Measurements from ENCODE around the gene ID1.

ID1 gene

GRCh38 chr20:31606804-31607639 lies 1.9 kb downstream of the ID1 start (continued):
- TF ChIP-seq TSHZ2 (CRISPR knock-in tag; IDR thresholded peaks at IDR 0.05) (0 out of 2 replicates have a peak, but pooled peaks have one; percentile 19), ZNF565 (CRISPR knock-in tag; conservative IDR thresholded peaks at IDR 0.05; ENCODE audit: low read depth) (peak; percentile 84), ZNF8 (CRISPR knock-in tag; IDR thresholded peaks at IDR 0.05) (peak; percentile 38)
- TF ChIP-seq, protein P1, sequence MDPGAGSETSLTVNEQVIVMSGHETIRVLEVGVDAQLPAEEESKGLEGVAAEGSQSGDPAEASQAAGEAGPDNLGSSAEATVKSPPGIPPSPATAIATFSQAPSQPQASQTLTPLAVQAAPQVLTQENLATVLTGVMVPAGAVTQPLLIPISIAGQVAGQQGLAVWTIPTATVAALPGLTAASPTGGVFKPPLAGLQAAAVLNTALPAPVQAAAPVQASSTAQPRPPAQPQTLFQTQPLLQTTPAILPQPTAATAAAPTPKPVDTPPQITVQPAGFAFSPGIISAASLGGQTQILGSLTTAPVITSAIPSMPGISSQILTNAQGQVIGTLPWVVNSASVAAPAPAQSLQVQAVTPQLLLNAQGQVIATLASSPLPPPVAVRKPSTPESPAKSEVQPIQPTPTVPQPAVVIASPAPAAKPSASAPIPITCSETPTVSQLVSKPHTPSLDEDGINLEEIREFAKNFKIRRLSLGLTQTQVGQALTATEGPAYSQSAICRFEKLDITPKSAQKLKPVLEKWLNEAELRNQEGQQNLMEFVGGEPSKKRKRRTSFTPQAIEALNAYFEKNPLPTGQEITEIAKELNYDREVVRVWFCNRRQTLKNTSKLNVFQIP (CRISPR knock-in tag; IDR thresholded peaks at IDR 0.05; ENCODE audit: borderline replicate concordance, low read depth) = peak; percentile 18; the same call in 1 of the 2 replicates

DNA sequence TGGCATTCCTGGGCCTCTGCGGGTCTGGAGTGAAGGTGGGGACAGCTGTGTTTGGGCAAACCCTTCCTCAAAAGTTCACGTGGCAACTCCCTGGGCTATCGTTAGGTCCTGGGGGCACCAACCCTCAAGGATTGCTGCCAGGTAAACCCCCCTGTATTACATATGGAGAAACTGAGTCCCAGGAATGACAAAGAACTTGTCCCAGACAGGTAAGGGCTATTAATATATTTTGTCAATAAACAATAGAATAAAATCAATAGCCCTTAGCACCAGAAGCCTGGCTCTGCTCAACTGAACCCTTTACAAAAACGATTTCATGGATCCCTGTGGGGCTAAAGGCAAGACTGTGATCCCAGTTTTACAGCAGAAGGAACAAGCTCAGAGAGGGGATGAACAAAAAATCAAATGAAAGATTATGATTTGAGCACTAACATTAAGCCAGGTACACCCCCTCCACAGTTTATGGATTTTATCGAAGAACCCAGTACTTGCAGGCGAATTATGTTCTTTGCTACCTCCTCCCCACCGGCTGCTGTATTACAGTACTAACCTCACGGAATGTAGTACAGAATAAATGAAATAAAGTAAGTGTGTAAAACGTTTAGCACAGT lies 2.7 kb downstream of the ID1 start:
- ATAC-seq = peak; percentile 9
- TF ChIP-seq GLIS3 (CRISPR knock-in tag; IDR thresholded peaks at IDR 0.05) (no peak), CSDC2 (CRISPR knock-in tag; IDR thresholded peaks at IDR 0.05) (no peak), ZNF565 (CRISPR knock-in tag; conservative IDR thresholded peaks at IDR 0.05; ENCODE audit: low read depth) (no peak), ZNF8 (CRISPR knock-in tag; IDR thresholded peaks at IDR 0.05) (0 out of 2 replicates have a peak, but pooled peaks have one; percentile 3), BACH2 (CRISPR knock-in tag; IDR thresholded peaks at IDR 0.05; ENCODE audit: borderline replicate concordance) (no peak), ISL1 (CRISPR knock-in tag; IDR thresholded peaks at IDR 0.05) (no peak), PATZ1 (CRISPR knock-in tag; IDR thresholded peaks at IDR 0.05; ENCODE audit: borderline replicate concordance) (peak; percentile 9; the same call in 1 of the 2 replicates), ZNF70 (CRISPR knock-in tag; IDR thresholded peaks at IDR 0.05) (peak; percentile 41; the same call in 1 of the 2 replicates), RARB (CRISPR knock-in tag; IDR thresholded peaks at IDR 0.05) (no peak), TOX (CRISPR knock-in tag; IDR thresholded peaks at IDR 0.05; ENCODE audit: borderline replicate concordance) (no peak; the same call in 1 of the 2 replicates), PPARA (CRISPR knock-in tag; IDR thresholded peaks at IDR 0.05; ENCODE audit: borderline replicate concordance) (no peak), ZFP3 (CRISPR knock-in tag; IDR thresholded peaks at IDR 0.05) (no peak), ESRRG (CRISPR knock-in tag; IDR thresholded peaks at IDR 0.05) (no peak), OSR1 (CRISPR knock-in tag; IDR thresholded peaks at IDR 0.05) (no peak), ARNTL (CRISPR knock-in tag; IDR thresholded peaks at IDR 0.05; ENCODE audit: borderline replicate concordance, low read depth) (no peak; the same call in 1 of the 2 replicates), SNAI2 (CRISPR knock-in tag; IDR thresholded peaks at IDR 0.05) (no peak), CSRNP3 (CRISPR knock-in tag; IDR thresholded peaks at IDR 0.05) (no peak)
- TF ChIP-seq, protein P2, sequence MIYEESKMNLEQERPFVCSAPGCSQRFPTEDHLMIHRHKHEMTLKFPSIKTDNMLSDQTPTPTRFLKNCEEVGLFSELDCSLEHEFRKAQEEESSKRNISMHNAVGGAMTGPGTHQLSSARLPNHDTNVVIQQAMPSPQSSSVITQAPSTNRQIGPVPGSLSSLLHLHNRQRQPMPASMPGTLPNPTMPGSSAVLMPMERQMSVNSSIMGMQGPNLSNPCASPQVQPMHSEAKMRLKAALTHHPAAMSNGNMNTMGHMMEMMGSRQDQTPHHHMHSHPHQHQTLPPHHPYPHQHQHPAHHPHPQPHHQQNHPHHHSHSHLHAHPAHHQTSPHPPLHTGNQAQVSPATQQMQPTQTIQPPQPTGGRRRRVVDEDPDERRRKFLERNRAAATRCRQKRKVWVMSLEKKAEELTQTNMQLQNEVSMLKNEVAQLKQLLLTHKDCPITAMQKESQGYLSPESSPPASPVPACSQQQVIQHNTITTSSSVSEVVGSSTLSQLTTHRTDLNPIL (CRISPR knock-in tag; IDR thresholded peaks at IDR 0.05; ENCODE audit: low read depth) = no peak; the same call in 1 of the 2 replicates
